Esophagus muscularis mucosa (tissue), 4 donors: ENCODE results near the gene RFXANK.

Source experiments
- CTCF ChIP-seq, 3 experiments: fragments of 200-600 bp in 2 of 3; fragments of 450-650 bp in 1 of 3; sonication (generic) in 2 of 3; IDR thresholded peaks; one replicate each; pipeline ENCODE4 v1.5.1; 2017 to 2019; ENCODE audit warnings: antibody characterized with exemption in 3 of 3, mild to moderate bottlenecking in 2 of 3, moderate library complexity in 1 of 3
- EP300 ChIP-seq: sonication (generic); formaldehyde crosslinking; IDR thresholded peaks from one replicate; pipeline ENCODE4 v1.6.1; 2017; ENCODE audit warnings: antibody characterized with exemption
- POLR2A ChIP-seq: fragments of 450-650 bp; IDR thresholded peaks from one replicate; pipeline ENCODE4 v1.6.1; 2017; ENCODE audit warnings: antibody characterized with exemption, moderate library complexity, mild to moderate bottlenecking, low read depth
- POLR2AphosphoS5 ChIP-seq, 2 donors: sonication (generic); formaldehyde crosslinking; IDR thresholded peaks; one replicate each; pipeline ENCODE4 v1.6.1; 2017; ENCODE audit warnings: antibody characterized with exemption in 2 of 2

- no peak for TF ChIP-seq CTCF (IDR thresholded peaks at IDR 0.05)
- TF ChIP-seq EP300 = no peak
- no peak for TF ChIP-seq POLR2AphosphoS5 (IDR thresholded peaks at IDR 0.05)
- no peak for TF ChIP-seq POLR2A
Observed at GRCh38 chr19:19193926-19194325, 1.9 kb downstream of the RFXANK start.
